ENCODE results near the gene RNF111.
"Not testable (repeated sequence)": the region's sequence is repeated elsewhere in the genome, so short reads cannot be mapped to it uniquely, and the experiment has no call there.

Gene RNF111

DNA sequence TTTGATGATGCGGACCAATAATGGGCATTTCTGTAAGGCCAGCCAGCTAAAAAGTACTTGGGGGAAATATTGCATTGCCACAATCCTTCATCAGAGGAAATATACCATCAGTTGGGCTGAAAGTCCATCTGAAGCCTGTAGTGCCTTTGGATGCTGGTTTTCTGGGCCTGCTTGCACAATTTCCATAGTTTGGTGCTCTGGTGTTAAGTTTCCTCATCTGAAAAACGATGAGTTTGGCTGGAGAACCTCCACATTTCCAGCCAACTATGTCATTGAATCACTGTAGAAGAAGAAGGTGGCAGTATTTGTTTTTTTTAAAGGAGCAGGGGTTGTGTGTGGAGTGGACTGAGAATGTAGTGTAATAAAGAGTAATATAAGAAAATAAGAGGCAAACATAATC lies 127.6 kb downstream of the RNF111 start:
- Histone ChIP-seq H3K4me3 (ENCODE audit: low read depth in 1 of 2, low read length in 2 of 2) (no peak overlapping the region), H3K36me3 (ENCODE audit: control insufficient read depth in 1 of 2, insufficient read depth in 2 of 2, low read length in 2 of 2) (no peaks in the 10 kb centered on the region), H3K9me3 (ENCODE audit: control insufficient read depth in 1 of 2, low read length in 2 of 2) (no peaks in the 10 kb centered on the region), H3K4me1 (ENCODE audit: control insufficient read depth in 1 of 2, insufficient read depth in 2 of 2, low read length in 2 of 2) (no peaks in the 10 kb centered on the region), H3K27me3 (ENCODE audit: low read depth, low read length) (no peaks in the 10 kb centered on the region), H3K27ac (ENCODE audit: low read length) (no peak overlapping the region)

DNA sequence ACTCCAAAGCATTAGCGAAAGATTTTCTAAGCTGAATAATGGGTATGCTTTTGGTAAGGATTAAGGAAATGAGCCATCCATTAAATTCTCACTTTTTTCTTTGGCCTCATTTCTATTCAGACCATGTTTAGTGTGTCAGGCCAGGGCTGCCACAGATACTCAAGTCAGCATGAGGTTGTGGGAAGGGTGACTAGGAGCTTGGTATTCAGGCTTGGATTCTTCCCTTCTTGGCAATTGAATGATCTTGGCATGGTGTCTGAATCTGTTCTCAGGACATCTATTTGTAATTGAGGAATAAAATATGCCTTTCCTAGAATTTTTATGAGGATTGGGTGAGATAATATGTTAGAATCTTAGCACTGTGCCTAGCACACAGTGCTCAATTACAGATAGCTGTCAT lies 128.7 kb downstream of the RNF111 start:
- no peaks in the 10 kb centered on the region for H3K9me3 ChIP-seq (ENCODE audit: control insufficient read depth in 1 of 2, low read length in 2 of 2)
- H3K27me3 ChIP-seq (ENCODE audit: low read depth, low read length) = no peaks in the 10 kb centered on the region
- no peaks in the 10 kb centered on the region for H3K36me3 ChIP-seq (ENCODE audit: control insufficient read depth in 1 of 2, insufficient read depth in 2 of 2, low read length in 2 of 2)
- no peak overlapping the region for H3K4me3 ChIP-seq (ENCODE audit: low read depth in 1 of 2, low read length in 2 of 2)
- H3K27ac ChIP-seq (ENCODE audit: low read length) = no peak overlapping the region
- H3K4me1 ChIP-seq (ENCODE audit: control insufficient read depth in 1 of 2, insufficient read depth in 2 of 2, low read length in 2 of 2) = no peaks in the 10 kb centered on the region

DNA sequence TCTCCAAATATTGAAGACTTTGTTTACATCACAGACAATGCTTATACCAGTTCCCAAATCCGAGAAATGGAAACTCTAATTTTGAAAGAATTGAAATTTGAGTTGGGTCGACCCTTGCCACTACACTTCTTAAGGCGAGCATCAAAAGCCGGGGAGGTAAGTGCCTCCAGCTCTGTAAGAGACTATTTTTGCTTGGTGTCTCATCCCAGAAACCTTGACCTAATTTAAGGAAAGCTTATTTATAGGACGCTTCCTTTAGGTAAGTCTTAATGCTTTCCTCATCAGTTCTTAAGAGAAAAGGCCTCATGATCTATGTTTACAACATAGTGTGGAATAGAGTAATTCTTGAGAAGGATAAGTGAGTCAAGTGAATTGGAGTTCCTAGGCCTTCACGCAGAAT lies 129.3 kb downstream of the RNF111 start:
- no peak overlapping the region for H3K4me3 ChIP-seq (ENCODE audit: low read depth in 1 of 2, low read length in 2 of 2)
- no peak overlapping the region for H3K27ac ChIP-seq (ENCODE audit: low read length)
- H3K9me3 ChIP-seq (ENCODE audit: control insufficient read depth in 1 of 2, low read length in 2 of 2) = no peaks in the 10 kb centered on the region
- no peaks in the 10 kb centered on the region for H3K27me3 ChIP-seq (ENCODE audit: low read depth, low read length)
- H3K36me3 ChIP-seq (ENCODE audit: control insufficient read depth in 1 of 2, insufficient read depth in 2 of 2, low read length in 2 of 2) = no peaks in the 10 kb centered on the region
- no peaks in the 10 kb centered on the region for H3K4me1 ChIP-seq (ENCODE audit: control insufficient read depth in 1 of 2, insufficient read depth in 2 of 2, low read length in 2 of 2)

DNA sequence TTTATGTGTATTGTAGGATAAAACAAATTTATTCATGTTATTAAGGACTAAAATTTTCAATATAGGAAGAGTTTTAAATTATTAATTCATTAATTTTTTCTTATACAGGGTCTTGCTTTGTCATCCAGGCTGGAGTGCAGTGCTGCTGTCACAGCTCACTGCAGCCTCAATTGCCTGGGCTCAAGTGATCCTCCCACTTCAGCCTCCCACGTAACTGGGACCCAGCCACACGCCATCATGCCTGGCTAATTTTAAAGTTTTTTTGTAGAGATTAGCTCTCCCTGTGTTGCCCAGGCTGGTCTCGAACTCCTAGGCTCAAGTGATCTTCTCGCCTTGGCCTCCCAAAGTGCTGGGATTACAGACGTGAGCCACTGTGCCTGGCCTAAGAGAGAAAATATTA lies 132.2 kb downstream of the RNF111 start:
- Histone ChIP-seq H3K27me3 (ENCODE audit: low read depth, low read length) (no peaks in the 10 kb centered on the region), H3K4me1 (ENCODE audit: control insufficient read depth in 1 of 2, insufficient read depth in 2 of 2, low read length in 2 of 2) (no peaks in the 10 kb centered on the region), H3K4me3 (ENCODE audit: low read depth in 1 of 2, low read length in 2 of 2) (no peak overlapping the region), H3K27ac (ENCODE audit: low read length) (no peak overlapping the region), H3K9me3 (ENCODE audit: control insufficient read depth in 1 of 2, low read length in 2 of 2) (no peaks in the 10 kb centered on the region), H3K36me3 (ENCODE audit: control insufficient read depth in 1 of 2, insufficient read depth in 2 of 2, low read length in 2 of 2) (no peaks in the 10 kb centered on the region)

DNA sequence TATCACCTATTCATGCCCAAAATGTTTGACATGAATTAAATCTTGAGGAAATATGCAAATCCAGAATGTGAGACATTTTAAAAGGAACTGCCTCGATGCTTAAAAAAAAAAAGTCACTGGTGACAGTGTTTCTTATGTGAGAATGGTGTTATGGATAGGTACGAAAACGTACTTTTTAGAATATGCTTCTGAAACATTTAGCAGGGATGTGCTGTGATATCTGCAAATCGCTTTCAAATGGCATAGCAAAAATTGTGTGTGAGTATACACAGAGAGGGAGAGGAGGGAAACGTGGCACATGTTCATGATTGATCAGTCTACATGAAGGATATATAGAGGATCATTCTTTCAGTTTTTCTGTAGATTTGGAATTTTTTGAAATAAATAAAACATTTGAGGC lies 133.5 kb downstream of the RNF111 start:
- no peaks in the 10 kb centered on the region for H3K27me3 ChIP-seq (ENCODE audit: low read depth, low read length)
- H3K4me1 ChIP-seq (ENCODE audit: control insufficient read depth in 1 of 2, insufficient read depth in 2 of 2, low read length in 2 of 2) = no peaks in the 10 kb centered on the region
- H3K36me3 ChIP-seq (ENCODE audit: control insufficient read depth in 1 of 2, insufficient read depth in 2 of 2, low read length in 2 of 2) = no peaks in the 10 kb centered on the region
- H3K9me3 ChIP-seq (ENCODE audit: control insufficient read depth in 1 of 2, low read length in 2 of 2) = no peaks in the 10 kb centered on the region
- no peak overlapping the region for H3K27ac ChIP-seq (ENCODE audit: low read length)
- H3K4me3 ChIP-seq (ENCODE audit: low read depth in 1 of 2, low read length in 2 of 2) = no peak overlapping the region

DNA sequence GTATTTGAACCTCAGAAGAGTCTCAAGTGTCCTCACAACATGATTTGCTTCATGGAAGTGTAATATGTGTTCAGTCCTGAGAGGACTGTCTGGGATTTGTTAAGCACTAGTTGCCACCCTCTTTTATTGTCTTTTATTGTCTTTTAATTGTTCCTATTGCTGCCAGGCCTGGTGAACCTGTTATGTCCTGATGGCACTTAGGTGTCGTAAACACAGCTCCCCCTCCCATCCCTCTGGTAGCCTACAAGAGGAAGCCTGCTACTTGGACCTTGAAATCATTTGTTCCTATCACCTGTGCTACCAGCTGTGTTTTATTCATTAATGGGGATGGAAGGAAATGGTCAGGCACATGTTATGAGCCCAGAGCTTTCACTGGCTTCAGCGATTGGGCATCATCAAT lies 136.8 kb downstream of the RNF111 start:
- H3K27ac ChIP-seq (ENCODE audit: low read length) = no peak overlapping the region
- no peaks in the 10 kb centered on the region for H3K4me1 ChIP-seq (ENCODE audit: control insufficient read depth in 1 of 2, insufficient read depth in 2 of 2, low read length in 2 of 2)
- no peak overlapping the region for H3K4me3 ChIP-seq (ENCODE audit: low read depth in 1 of 2, low read length in 2 of 2)
- H3K36me3 ChIP-seq (ENCODE audit: control insufficient read depth in 1 of 2, insufficient read depth in 2 of 2, low read length in 2 of 2) = no peaks in the 10 kb centered on the region
- no peaks in the 10 kb centered on the region for H3K27me3 ChIP-seq (ENCODE audit: low read depth, low read length)
- no peaks in the 10 kb centered on the region for H3K9me3 ChIP-seq (ENCODE audit: control insufficient read depth in 1 of 2, low read length in 2 of 2)

DNA sequence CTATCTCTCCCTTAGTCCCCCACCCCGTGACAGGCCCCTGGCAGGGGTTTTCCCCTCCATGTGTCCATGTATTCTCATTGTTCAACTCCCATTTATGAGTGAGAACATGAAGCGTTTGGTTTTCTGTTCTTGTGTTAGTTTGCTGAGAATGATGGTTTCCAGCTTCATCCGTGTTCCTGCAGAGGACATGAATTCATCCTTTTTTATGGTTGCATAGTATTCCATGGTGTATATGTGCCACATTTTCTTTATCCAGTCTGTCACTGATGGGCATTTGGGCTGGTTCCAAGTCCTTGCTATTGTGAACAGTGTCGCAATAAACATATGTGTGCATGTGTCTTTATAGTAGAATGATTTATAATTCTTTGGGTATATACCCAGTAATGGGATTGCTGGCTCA lies 138.2 kb downstream of the RNF111 start:
- not testable (repeated sequence) for H3K27ac ChIP-seq (ENCODE audit: low read length); H3K36me3 ChIP-seq (ENCODE audit: control insufficient read depth in 1 of 2, insufficient read depth in 2 of 2, low read length in 2 of 2); H3K27me3 ChIP-seq (ENCODE audit: low read depth, low read length); H3K9me3 ChIP-seq (ENCODE audit: control insufficient read depth in 1 of 2, low read length in 2 of 2); H3K4me3 ChIP-seq (ENCODE audit: low read depth in 1 of 2, low read length in 2 of 2); H3K4me1 ChIP-seq (ENCODE audit: control insufficient read depth in 1 of 2, insufficient read depth in 2 of 2, low read length in 2 of 2)

DNA sequence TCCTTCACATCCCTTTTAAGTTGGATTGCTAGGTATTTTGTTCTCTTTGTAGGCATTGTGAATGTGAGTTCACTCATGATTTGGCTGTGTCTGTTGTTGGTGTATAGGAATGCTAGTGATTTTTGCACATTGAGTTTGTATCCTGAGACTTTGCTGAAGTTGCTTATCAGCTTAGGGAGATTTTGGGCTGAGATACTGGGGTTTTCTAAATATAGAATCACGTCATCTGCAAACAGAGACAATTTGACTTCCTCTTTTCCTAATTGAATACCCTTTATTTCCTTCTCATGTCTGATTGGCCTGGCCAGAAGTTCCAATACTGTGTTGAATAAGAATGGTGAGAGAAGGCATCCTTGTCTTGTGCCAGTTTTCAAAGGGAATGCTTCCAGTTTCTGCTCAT lies 139.8 kb downstream of the RNF111 start:
- H3K27me3 ChIP-seq (ENCODE audit: low read depth, low read length); H3K36me3 ChIP-seq (ENCODE audit: control insufficient read depth in 1 of 2, insufficient read depth in 2 of 2, low read length in 2 of 2); H3K27ac ChIP-seq (ENCODE audit: low read length); H3K4me1 ChIP-seq (ENCODE audit: control insufficient read depth in 1 of 2, insufficient read depth in 2 of 2, low read length in 2 of 2); H3K4me3 ChIP-seq (ENCODE audit: low read depth in 1 of 2, low read length in 2 of 2); H3K9me3 ChIP-seq (ENCODE audit: control insufficient read depth in 1 of 2, low read length in 2 of 2): not testable (repeated sequence)

DNA sequence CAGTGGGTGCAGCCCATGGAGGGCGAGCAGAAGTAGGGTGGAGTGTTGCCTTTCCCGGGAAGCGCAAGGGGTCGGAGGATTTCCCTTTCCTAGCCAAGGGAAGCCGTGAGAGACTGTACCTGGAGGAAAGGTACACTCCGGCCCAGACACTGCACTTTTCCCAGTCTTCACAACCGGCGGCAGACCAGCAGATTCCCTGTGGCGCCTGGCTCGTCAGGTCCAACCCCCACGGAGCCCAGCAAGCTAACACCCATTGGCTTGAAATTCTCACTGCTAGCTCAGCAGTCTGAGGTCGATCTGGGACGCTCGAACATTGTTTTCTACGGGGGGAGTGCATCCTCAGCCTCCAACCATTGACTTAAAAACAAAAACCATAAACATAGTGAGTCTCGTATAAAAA lies 144.0 kb downstream of the RNF111 start:
- peaks cover 17 to 32% of the 10 kb centered on the region in 2 donors for H3K36me3 ChIP-seq (ENCODE audit: control insufficient read depth in 1 of 2, insufficient read depth in 2 of 2, low read length in 2 of 2)
- H3K9me3 ChIP-seq (ENCODE audit: control insufficient read depth in 1 of 2, low read length in 2 of 2) = no peaks in the 10 kb centered on the region
- no peak overlapping the region for H3K27ac ChIP-seq (ENCODE audit: low read length)
- no peak overlapping the region for H3K4me3 ChIP-seq (ENCODE audit: low read depth in 1 of 2, low read length in 2 of 2)
- no peaks in the 10 kb centered on the region for H3K27me3 ChIP-seq (ENCODE audit: low read depth, low read length)
- H3K4me1 ChIP-seq (ENCODE audit: control insufficient read depth in 1 of 2, insufficient read depth in 2 of 2, low read length in 2 of 2) = no peaks in the 10 kb centered on the region

DNA sequence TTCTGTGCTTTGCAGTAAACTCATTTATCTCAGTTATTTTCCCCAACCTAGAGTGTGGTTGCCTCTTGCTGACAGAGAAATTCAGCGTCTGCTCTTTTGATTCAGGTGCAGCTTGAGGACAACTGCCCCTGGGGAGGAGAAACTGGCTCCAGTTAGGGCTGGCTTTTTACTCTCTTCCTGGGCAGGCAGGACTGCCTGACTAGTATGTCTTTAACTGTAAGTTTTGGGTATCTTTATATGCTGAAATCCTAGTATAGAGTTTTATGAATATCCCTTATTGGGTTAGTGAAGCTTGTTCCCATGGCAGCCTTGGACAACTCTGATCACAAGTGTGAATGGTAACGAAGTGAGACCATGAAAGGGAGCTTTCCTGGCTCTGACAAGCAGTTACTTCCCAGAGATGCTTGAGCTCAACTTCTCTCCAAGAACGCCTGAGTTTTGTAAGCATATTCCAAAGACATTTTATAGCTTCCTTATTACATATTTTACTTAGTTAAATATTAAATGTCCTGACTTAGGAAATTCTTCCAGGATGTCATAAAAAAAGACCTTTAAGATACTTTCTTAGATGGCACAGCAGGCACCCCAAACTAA lies 144.6 kb downstream of the RNF111 start:
- Histone ChIP-seq H3K36me3 (ENCODE audit: control insufficient read depth in 1 of 2, insufficient read depth in 2 of 2, low read length in 2 of 2) (peaks cover 20 to 39% of the 10 kb centered on the region in 2 donors), H3K9me3 (ENCODE audit: control insufficient read depth in 1 of 2, low read length in 2 of 2) (no peaks in the 10 kb centered on the region), H3K4me3 (ENCODE audit: low read depth in 1 of 2, low read length in 2 of 2) (no peak overlapping the region), H3K4me1 (ENCODE audit: control insufficient read depth in 1 of 2, insufficient read depth in 2 of 2, low read length in 2 of 2) (no peaks in the 10 kb centered on the region), H3K27ac (ENCODE audit: low read length) (no peak overlapping the region), H3K27me3 (ENCODE audit: low read depth, low read length) (no peaks in the 10 kb centered on the region)

DNA sequence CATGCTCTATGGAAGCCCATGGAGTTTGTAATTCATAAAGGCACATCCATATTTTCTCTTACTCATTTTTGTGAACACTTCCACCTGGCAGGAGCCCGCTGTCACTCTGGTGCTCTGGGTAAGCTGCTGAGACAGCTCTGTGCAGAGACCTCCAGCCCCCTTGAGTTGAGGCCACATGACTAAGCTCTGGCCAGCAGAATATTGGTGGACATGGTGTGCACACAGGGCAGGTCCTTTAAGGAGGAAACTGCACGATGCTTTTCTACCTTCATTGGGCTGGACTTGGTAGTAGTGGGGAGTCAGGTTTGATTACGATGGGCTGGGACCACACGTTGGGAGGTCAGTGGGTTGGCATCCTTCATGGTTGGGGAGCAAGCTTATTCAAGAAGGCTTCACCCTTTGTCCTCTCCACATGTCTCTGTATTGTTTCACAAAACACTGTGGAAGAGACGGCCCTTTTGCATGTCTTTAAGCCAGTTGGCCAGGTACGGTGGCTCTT lies 146.5 kb downstream of the RNF111 start:
- Histone ChIP-seq H3K9me3 (ENCODE audit: control insufficient read depth in 1 of 2, low read length in 2 of 2) (no peaks in the 10 kb centered on the region), H3K27ac (ENCODE audit: low read length) (no peak overlapping the region), H3K4me3 (ENCODE audit: low read depth in 1 of 2, low read length in 2 of 2) (no peak overlapping the region), H3K36me3 (ENCODE audit: control insufficient read depth in 1 of 2, insufficient read depth in 2 of 2, low read length in 2 of 2) (peaks cover 22 to 53% of the 10 kb centered on the region in 2 donors), H3K4me1 (ENCODE audit: control insufficient read depth in 1 of 2, insufficient read depth in 2 of 2, low read length in 2 of 2) (no peaks in the 10 kb centered on the region), H3K27me3 (ENCODE audit: low read depth, low read length) (no peaks in the 10 kb centered on the region)

DNA sequence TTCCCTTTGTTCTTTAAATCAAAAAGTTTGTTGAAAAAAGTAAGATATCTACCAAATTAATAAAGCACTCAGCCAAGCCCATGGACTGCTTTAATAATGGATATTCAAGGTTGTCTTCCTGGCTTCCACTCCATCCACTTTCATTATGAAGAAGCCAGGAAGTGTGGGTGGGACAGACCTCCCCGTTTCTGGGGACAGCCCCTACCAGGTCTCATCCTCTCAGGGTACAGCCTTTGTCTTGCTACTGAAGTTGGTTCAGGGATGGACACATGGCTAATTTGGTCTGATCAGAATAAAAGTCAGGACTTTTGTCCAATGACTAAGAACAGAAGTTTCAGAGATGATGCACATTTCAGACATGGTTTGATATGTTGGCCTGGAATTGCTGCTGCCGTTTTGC lies 150.1 kb downstream of the RNF111 start:
- Histone ChIP-seq H3K27me3 (ENCODE audit: low read depth, low read length) (no peaks in the 10 kb centered on the region), H3K4me1 (ENCODE audit: control insufficient read depth in 1 of 2, insufficient read depth in 2 of 2, low read length in 2 of 2) (no peaks in the 10 kb centered on the region), H3K27ac (ENCODE audit: low read length) (no peak overlapping the region), H3K36me3 (ENCODE audit: control insufficient read depth in 1 of 2, insufficient read depth in 2 of 2, low read length in 2 of 2) (peaks cover 22 to 57% of the 10 kb centered on the region in 2 donors), H3K9me3 (ENCODE audit: control insufficient read depth in 1 of 2, low read length in 2 of 2) (no peaks in the 10 kb centered on the region), H3K4me3 (ENCODE audit: low read depth in 1 of 2, low read length in 2 of 2) (no peak overlapping the region)

Measured in muscle layer of duodenum (tissue), 2 donors.